Small intestine (tissue), 7 donors: Measurements from ENCODE around the gene FTSJ1. TPM values are rescaled to one million over a fixed set of nuclear protein-coding genes. Genes with fewer than 3 reads are reported as not detected.

Experiments used
- DNase-seq, 2 donors: peaks; one replicate each; pipeline versions ENCODE4 v3.0.0 to v3.0.0-alpha.2; 2013
- FAIRE-seq: peaks from 2 replicates; lab custom pipeline; 2012; peaks lifted over from hg19 to GRCh38; lab: Jason Lieb, UNC
- H3K27ac ChIP-seq, 3 donors: one replicate each; pipeline ENCODE4 v1.5.1; 2013; ENCODE audit warnings: low read length in 2 of 3, mild to moderate bottlenecking in 2 of 3, control low read depth in 1 of 3, inconsistent platforms in 1 of 3, low read depth in 1 of 3, moderate library complexity in 1 of 3
- H3K27me3 ChIP-seq, 3 donors: one replicate each; pipeline ENCODE4 v1.6.1; 2013; ENCODE audit warnings: low read length in 3 of 3, inconsistent platforms in 1 of 3; ENCODE audit not compliant: control insufficient read depth in 3 of 3, insufficient read depth in 3 of 3
- H3K36me3 ChIP-seq, 3 donors: one replicate each; pipeline ENCODE4 v1.6.1; 2013; ENCODE audit warnings: low read length in 3 of 3, inconsistent platforms in 1 of 3, low read depth in 1 of 3, mild to moderate bottlenecking in 1 of 3, moderate library complexity in 1 of 3; ENCODE audit not compliant: control insufficient read depth in 3 of 3, insufficient read depth in 2 of 3
- H3K4me1 ChIP-seq, 3 donors: one replicate each; pipeline ENCODE4 v1.6.1; 2013; ENCODE audit warnings: low read length in 2 of 3, inconsistent platforms in 1 of 3, low read depth in 1 of 3, mild to moderate bottlenecking in 1 of 3, moderate library complexity in 1 of 3; ENCODE audit not compliant: control insufficient read depth in 3 of 3, insufficient read depth in 2 of 3
- H3K4me3 ChIP-seq, 3 donors: one replicate each; pipeline ENCODE4 v1.5.1; 2013; ENCODE audit warnings: low read length in 3 of 3, control low read depth in 1 of 3, inconsistent platforms in 1 of 3, low read depth in 1 of 3, mild to moderate bottlenecking in 1 of 3, moderate library complexity in 1 of 3
- H3K9me3 ChIP-seq, 2 donors: one replicate each; pipeline ENCODE4 v1.6.1; 2013; ENCODE audit warnings: low read depth in 1 of 2, low read length in 1 of 2; ENCODE audit not compliant: control insufficient read depth in 2 of 2, insufficient read depth in 1 of 2
- WGBS, 3 donors: extraction: QIAGEN DNeasy Blood & Tissue Kit; methylation state at CpG; one replicate each; pipeline ENCODE4 v1.1.7; 2013; 5-methylcytosine and 5-hydroxymethylcytosine counted together
- polyA plus RNA-seq, 4 donors: library from polyadenylated mRNA; stranded (reverse) in 3 of 4; unstranded in 1 of 4; fragments of 200-250 nt in 3 of 4; fragments of 120-200 nt in 1 of 4; gene quantifications; one replicate each; pipeline versions ENCODE4 v1.2.1 to v1.2.3, GENCODE V29; 2013
- donor health status: healthy with polysubstance abuse.
- donor health status: control.
- donor health status: control.
- donor health status: Bipolar disorder and iron deficiency.
- donor health status: healthy.

FTSJ1 gene
- polyA plus RNA-seq, 4 donors, result 13.4 to 32.9 (median 18.1) TPM

DNA sequence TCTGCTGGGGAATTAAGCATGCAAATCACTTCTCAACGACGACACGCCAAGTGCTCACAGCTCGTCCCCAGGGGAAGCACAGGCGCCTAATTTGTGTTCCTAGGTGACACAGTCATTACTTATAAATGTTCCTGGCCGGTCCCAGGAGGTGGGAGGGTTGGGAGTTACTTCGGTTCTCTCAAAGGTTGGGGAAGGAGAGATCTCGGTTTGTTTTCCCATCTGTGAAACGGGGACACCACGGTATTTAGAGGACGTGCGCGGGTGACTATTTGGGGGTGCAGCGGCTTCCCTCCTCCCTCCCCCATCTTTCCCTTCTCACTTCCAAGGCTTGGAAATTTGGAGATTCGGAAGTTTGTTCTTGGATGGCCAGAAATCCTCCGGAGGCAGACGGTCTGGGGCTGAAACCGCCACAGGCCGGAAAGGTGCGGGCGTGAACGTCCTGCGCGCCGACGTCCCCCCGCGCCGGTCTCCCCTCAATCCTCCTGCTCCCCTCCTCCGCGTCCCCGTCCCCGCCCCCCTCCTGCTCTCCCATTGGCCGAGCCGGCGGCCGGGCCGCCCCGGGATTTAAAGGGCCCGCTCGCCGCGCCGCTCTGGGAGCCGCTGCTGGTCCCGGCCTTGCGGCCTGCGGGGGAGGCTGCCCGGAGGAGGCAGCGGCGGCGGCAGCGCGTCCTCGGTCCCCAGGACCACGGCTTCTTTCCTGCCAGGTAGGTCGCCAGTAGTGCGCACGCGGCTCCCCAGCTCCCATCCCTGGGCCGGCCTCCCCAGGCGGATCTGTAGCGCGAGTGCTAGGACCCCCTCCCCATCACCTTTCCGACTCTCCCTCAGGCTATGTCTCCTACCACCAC, 32.6 kb downstream of the FTSJ1 start, which contains the start of gene PORCN:
Gene PORCN (plus strand): TSS at position 593 of the 845 bp plus-strand sequence. CDS start 829 bp downstream, outside the sequence.
- Histone ChIP-seq H3K4me1 (no peaks in the 10 kb centered on the region), H3K36me3 (peaks cover 0 to 8% (median 0%) of the 10 kb centered on the region in 3 donors), H3K4me3 (peak within 1 kb of the TSS; percentile 53 to 65 (median 65)), H3K27me3 (no peaks in the 10 kb centered on the region), H3K9me3 (no peaks in the 10 kb centered on the region), H3K27ac (peak within 1 kb of the TSS; percentile 22 to 83 (median 30))
- no peak for FAIRE-seq
- 0 to 35% (median 16%) methylated on average over 43 to 65 of the region's 65 CpGs for WGBS, 3 donors
- peak; percentile 73 to 75 for DNase-seq

DNA sequence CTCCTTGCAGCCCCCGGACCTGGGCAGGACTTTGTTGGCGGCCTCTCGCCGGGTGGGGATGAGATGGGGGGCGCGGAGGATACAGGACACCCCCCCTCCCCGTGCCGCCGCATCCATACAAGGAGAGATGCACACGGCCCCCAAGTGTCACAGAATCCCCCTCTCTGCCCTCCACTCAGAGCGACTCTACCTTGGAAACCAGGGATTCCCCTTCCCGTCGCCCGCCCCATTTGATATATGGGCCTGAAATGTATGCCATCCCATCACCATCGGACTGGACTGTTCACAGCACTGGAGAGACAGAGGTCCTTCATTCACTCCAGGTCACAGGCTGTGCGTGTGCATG, 33.2 kb downstream of the FTSJ1 start:
- H3K4me3 ChIP-seq, result peak overlapping the region; percentile 53 to 65 (median 65)
- H3K27me3 ChIP-seq, result no peaks in the 10 kb centered on the region
- peaks cover 0 to 12% (median 0%) of the 10 kb centered on the region in 3 donors for H3K36me3 ChIP-seq
- no peaks in the 10 kb centered on the region for H3K4me1 ChIP-seq
- no peaks in the 10 kb centered on the region for H3K9me3 ChIP-seq
- 3 to 41% (median 17%) methylated on average over 10 to 16 of the region's 16 CpGs for WGBS, 3 donors
- DNase-seq (no peak), FAIRE-seq (no peak)
- H3K27ac ChIP-seq, result peak overlapping the region in 1 of 3 donors; percentile 74

DNA sequence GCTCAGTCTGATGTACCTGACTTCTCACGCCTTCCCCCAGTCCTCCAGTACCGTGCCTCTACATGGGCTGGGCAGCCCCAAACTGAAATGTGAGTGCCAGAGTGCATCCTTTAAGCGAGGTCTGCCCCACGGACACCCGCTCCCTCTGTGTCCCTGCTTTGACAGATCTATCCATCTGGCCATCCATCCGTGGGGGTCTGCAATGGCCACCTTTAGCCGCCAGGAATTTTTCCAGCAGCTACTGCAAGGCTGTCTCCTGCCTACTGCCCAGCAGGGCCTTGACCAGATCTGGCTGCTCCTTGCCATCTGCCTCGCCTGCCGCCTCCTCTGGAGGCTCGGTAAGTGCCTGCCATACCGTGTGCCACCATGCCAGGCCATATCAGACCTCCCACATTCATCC, 33.6 kb downstream of the FTSJ1 start:
- 71 to 82% (median 74%) methylated on average over 9 to 11 of the region's 11 CpGs for whole genome bisulfite sequencing, 3 donors
- Histone ChIP-seq H3K36me3 (peaks cover 0 to 15% (median 0%) of the 10 kb centered on the region in 3 donors), H3K27ac (no peak overlapping the region), H3K4me1 (no peaks in the 10 kb centered on the region), H3K4me3 (peak overlapping the region in 1 of 3 donors; percentile 65), H3K27me3 (no peaks in the 10 kb centered on the region), H3K9me3 (no peaks in the 10 kb centered on the region)
- DNase-seq (no peak), FAIRE-seq (no peak)

DNA sequence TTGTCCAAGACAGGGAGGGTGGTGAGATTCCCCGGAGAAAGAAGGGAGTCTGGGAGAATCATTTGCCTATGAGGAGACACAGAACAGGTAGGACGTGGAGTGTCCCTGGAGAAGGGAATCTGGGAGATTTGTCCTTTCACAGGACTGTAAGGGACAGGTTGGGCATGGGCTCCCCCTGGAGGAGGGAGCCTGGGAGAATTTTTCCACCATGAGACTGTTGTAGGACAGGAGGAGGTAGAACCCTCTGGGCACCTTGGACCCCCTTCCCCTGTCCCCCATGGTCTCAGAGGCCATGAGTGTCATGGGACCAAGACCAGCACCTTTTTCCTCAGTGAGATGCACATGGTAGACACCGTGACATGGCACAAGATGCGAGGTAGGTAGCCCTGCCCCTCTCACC, 35.6 kb downstream of the FTSJ1 start:
- no peak overlapping the region for H3K4me3 ChIP-seq
- FAIRE-seq (no peak), DNase-seq (peak in 1 of 2 donors; percentile 28)
- H3K36me3 ChIP-seq, result peaks cover 3 to 31% (median 4%) of the 10 kb centered on the region in 3 donors
- WGBS, 3 donors, result 34 to 73% (median 55%) methylated on average over 4 of the region's 4 CpGs
- no peak overlapping the region for H3K27ac ChIP-seq
- no peaks in the 10 kb centered on the region for H3K4me1 ChIP-seq
- H3K9me3 ChIP-seq, result no peaks in the 10 kb centered on the region
- H3K27me3 ChIP-seq, result no peaks in the 10 kb centered on the region

DNA sequence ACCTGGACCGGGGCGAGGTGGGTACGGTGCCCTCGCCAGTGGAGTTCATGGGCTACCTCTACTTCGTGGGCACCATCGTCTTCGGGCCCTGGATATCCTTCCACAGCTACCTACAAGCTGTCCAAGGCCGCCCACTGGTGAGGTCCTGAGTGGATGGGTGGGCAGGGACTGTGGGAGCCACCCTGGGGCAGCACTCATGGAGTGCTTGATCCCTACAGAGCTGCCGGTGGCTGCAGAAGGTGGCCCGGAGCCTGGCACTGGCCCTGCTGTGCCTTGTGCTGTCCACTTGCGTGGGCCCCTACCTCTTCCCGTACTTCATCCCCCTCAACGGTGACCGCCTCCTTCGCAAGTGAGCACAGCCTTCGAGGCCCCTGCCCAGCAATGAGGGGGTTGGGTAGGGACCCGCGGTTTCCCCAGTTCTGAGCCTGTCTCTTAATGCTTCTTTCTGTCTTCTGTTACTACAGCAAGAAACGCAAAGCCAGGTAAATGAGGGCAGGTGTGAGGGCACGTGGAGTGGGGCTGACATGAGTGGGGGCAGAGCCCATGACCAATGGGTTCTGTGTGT, 36.5 kb downstream of the FTSJ1 start:
- FAIRE-seq (no peak), DNase-seq (no peak)
- Histone ChIP-seq H3K9me3 (no peaks in the 10 kb centered on the region), H3K4me3 (no peak overlapping the region), H3K36me3 (peaks cover 3 to 37% (median 4%) of the 10 kb centered on the region in 3 donors), H3K27ac (no peak overlapping the region), H3K27me3 (no peaks in the 10 kb centered on the region), H3K4me1 (no peaks in the 10 kb centered on the region)
- 87 to 96% (median 95%) methylated on average over 15 to 20 of the region's 20 CpGs for WGBS, 3 donors

DNA sequence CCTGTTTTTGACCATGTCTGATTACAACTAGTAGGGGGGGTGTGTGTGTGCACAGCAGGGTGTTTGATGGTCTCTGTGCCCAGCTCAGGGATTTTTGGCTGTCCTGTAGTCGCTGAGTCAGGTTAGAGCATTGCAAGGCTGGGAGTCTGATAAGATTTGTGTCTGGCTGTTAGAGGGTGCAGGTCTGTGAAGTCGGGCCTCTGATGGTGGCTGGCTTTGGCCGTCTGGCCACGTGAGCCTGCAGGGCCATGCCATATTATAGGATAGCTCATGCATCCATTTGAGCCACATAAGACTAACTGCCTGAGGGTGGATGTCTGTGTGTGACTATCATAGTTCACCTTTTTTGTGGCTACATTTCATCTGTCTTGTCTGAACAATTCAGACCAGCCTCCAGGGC, 37.7 kb downstream of the FTSJ1 start:
- no peak overlapping the region for H3K4me3 ChIP-seq
- FAIRE-seq (no peak), DNase-seq (no peak)
- H3K36me3 ChIP-seq, result peaks cover 3 to 37% (median 4%) of the 10 kb centered on the region in 3 donors
- H3K4me1 ChIP-seq, result no peaks in the 10 kb centered on the region
- WGBS, 3 donors, result 69 to 91% (median 85%) methylated on average over 4 of the region's 4 CpGs
- H3K9me3 ChIP-seq, result no peaks in the 10 kb centered on the region
- H3K27me3 ChIP-seq, result no peaks in the 10 kb centered on the region
- H3K27ac ChIP-seq, result no peak overlapping the region

DNA sequence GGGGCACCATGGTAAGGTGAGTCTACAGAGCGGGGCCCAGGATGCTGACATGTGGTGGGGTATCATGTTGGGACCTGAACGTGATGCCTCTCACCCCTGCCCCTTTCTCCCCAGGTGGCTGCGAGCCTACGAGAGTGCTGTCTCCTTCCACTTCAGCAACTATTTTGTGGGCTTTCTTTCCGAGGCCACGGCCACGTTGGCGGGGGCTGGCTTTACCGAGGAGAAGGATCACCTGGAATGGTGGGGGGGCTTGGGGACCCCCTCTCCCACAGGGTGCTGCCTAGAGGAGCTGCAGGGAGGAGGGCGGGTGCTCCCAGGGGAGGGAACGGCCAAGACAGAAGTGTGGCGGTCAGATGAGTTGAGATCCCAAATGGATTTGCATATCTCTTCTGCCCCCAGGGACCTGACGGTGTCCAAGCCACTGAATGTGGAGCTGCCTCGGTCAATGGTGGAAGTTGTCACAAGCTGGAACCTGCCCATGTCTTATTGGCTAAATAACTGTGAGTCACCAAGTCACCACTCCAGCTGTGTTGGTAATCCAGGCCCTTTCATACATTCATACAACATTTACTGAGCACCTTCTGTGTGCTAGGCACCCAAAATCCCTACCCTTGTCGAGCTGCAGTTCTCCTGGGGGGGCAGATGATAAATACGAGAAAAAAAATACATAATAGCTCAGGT, 38.3 kb downstream of the FTSJ1 start:
- Histone ChIP-seq H3K9me3 (no peaks in the 10 kb centered on the region), H3K27me3 (no peaks in the 10 kb centered on the region), H3K4me1 (no peaks in the 10 kb centered on the region), H3K27ac (no peak overlapping the region), H3K4me3 (no peak overlapping the region), H3K36me3 (peaks cover 3 to 38% (median 4%) of the 10 kb centered on the region in 3 donors)
- FAIRE-seq (no peak), DNase-seq (no peak)
- 81 to 96% (median 94%) methylated on average over 11 to 16 of the region's 16 CpGs for WGBS, 3 donors

DNA sequence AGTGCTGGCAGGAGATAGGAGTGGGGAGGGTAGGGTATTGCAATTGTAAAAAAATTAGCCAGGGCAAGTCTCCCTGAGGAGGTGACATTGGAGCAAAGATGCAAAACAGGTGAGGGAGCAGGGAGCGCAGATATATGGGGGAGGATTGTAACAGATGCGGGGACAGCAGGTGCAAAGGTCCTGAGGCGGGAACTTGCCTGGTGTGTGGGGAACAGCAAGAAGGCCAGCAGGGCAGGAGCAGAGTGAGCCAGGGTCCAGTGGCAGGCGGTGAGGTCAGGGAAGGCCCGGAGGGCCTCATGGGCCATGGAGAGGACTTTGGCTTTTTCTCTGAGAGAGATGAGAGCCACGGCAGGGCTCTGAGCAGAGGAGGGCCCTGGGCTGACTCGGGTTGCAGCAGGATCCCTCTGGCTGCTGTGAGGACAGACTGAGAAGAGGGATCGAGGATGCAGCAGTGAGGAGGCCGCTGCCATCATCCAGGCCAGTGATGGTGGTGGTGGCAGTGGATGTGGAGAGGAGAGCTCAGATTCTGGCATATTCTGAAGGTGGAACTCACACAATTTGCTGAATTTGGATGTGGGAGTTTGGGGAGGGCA, 39.0 kb downstream of the FTSJ1 start:
- H3K27ac ChIP-seq, result no peak overlapping the region
- no peak for FAIRE-seq
- no peak overlapping the region for H3K4me3 ChIP-seq
- H3K36me3 ChIP-seq, result peaks cover 3 to 38% (median 4%) of the 10 kb centered on the region in 3 donors
- 89 to 95% (median 91%) methylated on average over 6 to 9 of the region's 9 CpGs for WGBS, 3 donors
- no peaks in the 10 kb centered on the region for H3K27me3 ChIP-seq
- no peaks in the 10 kb centered on the region for H3K9me3 ChIP-seq
- no peak for DNase-seq
- no peaks in the 10 kb centered on the region for H3K4me1 ChIP-seq
